ENCODE results near the gene TMEM217. TPM values are rescaled to one million over a fixed set of nuclear protein-coding genes. Genes with fewer than 3 reads are reported as not detected.
A peak's percentile ranks its signal among the peaks of the same experiment; 100 is the strongest.

Gene TMEM217
- total and polyA plus RNA-seq, 2 of the 4 experiments (the other 2 are of a cell fraction): 1.4 to 3.5 TPM

GRCh38 chr6:37243816-37244370, 14.1 kb downstream of the TMEM217 start:
- no CpG with 5 or more reads among the region's 3 CpGs for WGBS, 2 experiments (ENCODE audit: extremely low coverage in 2 of 2, insufficient read length in 1 of 2)
- Histone ChIP-seq H4K20me1 (ENCODE audit: insufficient read depth, low read length) (no peaks in the 10 kb centered on the region; the same call in 1 of the 2 replicates), H3K36me3 (ENCODE audit: control insufficient read depth, insufficient read depth, low read length) (no peaks in the 10 kb centered on the region), H4K91ac (ENCODE audit: insufficient read depth, low read depth, low read length) (peak overlapping the region; percentile 98), H3K56ac (ENCODE audit: extremely low read depth, insufficient read depth, low read length) (peak overlapping the region; percentile 80), H2AFZ (replicated peaks; ENCODE audit: low read length, poor library complexity) (peak overlapping the region; percentile 44), H2AK5ac (ENCODE audit: low read depth, low read length) (peak overlapping the region; percentile 97), H3K27ac (ENCODE audit: insufficient read depth, low read length) (peak overlapping the region; percentile 100), H2AK9ac (replicated peaks; ENCODE audit: low read depth, low read length, poor library complexity) (peak overlapping the region; percentile 73), H3K4me3 (ENCODE audit: insufficient read depth, low read depth, low read length) (no peak overlapping the region), H3K4me1 (ENCODE audit: control insufficient read depth, insufficient read depth, low read length) (peaks cover 34% of the 10 kb centered on the region), H2BK120ac (ENCODE audit: low read depth, low read length) (peak overlapping the region; percentile 100), H3K14ac (replicated peaks; ENCODE audit: low read depth, low read length) (peak overlapping the region; percentile 88), H2BK5ac (ENCODE audit: low read depth, low read length, poor library complexity, severe bottlenecking) (peak overlapping the region; percentile 99), H2BK15ac (ENCODE audit: low read depth, low read length) (peak overlapping the region; percentile 92; the same call in 2 of the 3 replicates), H3K23ac (ENCODE audit: low read depth, low read length) (peak overlapping the region; percentile 80), H3K4ac (ENCODE audit: low read depth, low read length) (peak overlapping the region; percentile 98), H4K5ac (ENCODE audit: low read depth, low read length) (peak overlapping the region; percentile 95), H3K18ac (ENCODE audit: low read depth, low read length) (peak overlapping the region; percentile 97), H3K79me1 (ENCODE audit: low read depth in 1 of 2, low read length in 2 of 2) (peaks cover 0 to 14% of the 10 kb centered on the region in 2 experiments; a peak in 1 of 4 replicates), H3K9ac (ENCODE audit: low read depth, low read length) (peak overlapping the region; percentile 8), H3K9me1 (ENCODE audit: insufficient read depth, low read length) (peaks cover 15% of the 10 kb centered on the region), H2BK20ac (ENCODE audit: low read depth, low read length) (peak overlapping the region; percentile 98), H3K4me2 (ENCODE audit: low read depth, low read length) (peak overlapping the region; percentile 27; the same call in 1 of the 2 replicates), H3K27me3 (ENCODE audit: control insufficient read depth, insufficient read depth, low read length) (no peaks in the 10 kb centered on the region), H4K8ac (ENCODE audit: low read depth in 2 of 2, low read length in 2 of 2) (peak overlapping the region; percentile 31 to 99), H3K9me3 (ENCODE audit: control insufficient read depth, insufficient read depth, low read length) (no peaks in the 10 kb centered on the region)
- dilution Hi-C loops (cut with HindIII; ENCODE audit: low sequenced_read_pairs, unreplicated experiment) (no loop called here), in situ Hi-C loops (cut with MboI; ENCODE audit: low sequenced_read_pairs) (no loop called here), intact Hi-C loops (cut with micrococcal nuclease) (loop anchor here (5.0 kb wide), 1 partner anchor 102 kb away; no protein-coding TSS in a partner anchor)
- CTCF ChIA-PET: interaction anchor here (1.5 kb wide), 1 partner anchor 34 kb away, joined by 3 read pairs; no protein-coding TSS in a partner anchor
- no TSS peak for BruUV-seq (replicated peaks)
- TF ChIP-seq POLR2A (IDR thresholded peaks at IDR 0.05; ENCODE audit: low read depth, low read length) (no peak), CTCF (conservative IDR thresholded peaks at IDR 0.05; ENCODE audit: low read depth, low read length) (no peak), RAD21 (IDR thresholded peaks at IDR 0.05; ENCODE audit: low read length) (no peak), MXI1 (IDR thresholded peaks at IDR 0.05; ENCODE audit: borderline replicate concordance, low read depth, low read length) (no peak), BHLHE40 (IDR thresholded peaks at IDR 0.05; ENCODE audit: low read depth, low read length) (no peak), CHD1 (IDR thresholded peaks at IDR 0.05; ENCODE audit: low read depth, low read length) (no peak), USF2 (IDR thresholded peaks at IDR 0.05; ENCODE audit: low read depth, low read length) (no peak), RCOR1 (IDR thresholded peaks at IDR 0.05; ENCODE audit: insufficient replicate concordance, low read length) (no peak), ELK1 (IDR thresholded peaks at IDR 0.05; ENCODE audit: borderline replicate concordance, low read depth, low read length) (no peak), MAFK (IDR thresholded peaks at IDR 0.05; ENCODE audit: low read depth, low read length) (no peak), NFE2L2 (IDR thresholded peaks at IDR 0.05; ENCODE audit: low read depth, low read length) (no peak), RFX5 (IDR thresholded peaks at IDR 0.05; ENCODE audit: low read depth, low read length) (no peak), MAZ (IDR thresholded peaks at IDR 0.05; ENCODE audit: borderline replicate concordance, low read depth, low read length) (no peak), CEBPB (IDR thresholded peaks at IDR 0.05; ENCODE audit: low read depth, low read length) (no peak)
- DNase-seq (no peak), ATAC-seq (ENCODE audit: low read depth) (no peak)
- POLR2A ChIA-PET (ENCODE audit: unreplicated experiment): no interaction called here

All from IMR-90 (cell line).